Sigmoid colon (tissue), 4 donors: ENCODE data around the gene GALNT17.

Source experiments
- EP300 ChIP-seq, 4 donors: sonication (generic); formaldehyde crosslinking; IDR thresholded peaks; one replicate each; pipeline ENCODE4 v1.6.1; 2017; ENCODE audit warnings: antibody characterized with exemption in 4 of 4
- POLR2A ChIP-seq, 2 donors: fragments of 450-650 bp; IDR thresholded peaks; one replicate each; pipeline ENCODE4 v1.6.1; 2016; ENCODE audit warnings: antibody characterized with exemption in 2 of 2, mild to moderate bottlenecking in 2 of 2, moderate library complexity in 2 of 2
- POLR2AphosphoS5 ChIP-seq, 4 donors: sonication (generic); formaldehyde crosslinking; IDR thresholded peaks; one replicate each; pipeline ENCODE4 v1.6.1; 2017; ENCODE audit warnings: antibody characterized with exemption in 4 of 4

- TF ChIP-seq POLR2A (IDR thresholded peaks at IDR 0.05) (no peak), EP300 (IDR thresholded peaks at IDR 0.05) (no peak), POLR2AphosphoS5 (IDR thresholded peaks at IDR 0.05) (no peak)
Measured at GRCh38 chr7:71598553-71598952, 466.6 kb downstream of the GALNT17 start.
